Suprapubic skin (tissue), 4 donors: ENCODE measurements around the gene TPD52L1. TPM values are rescaled to one million over a fixed set of nuclear protein-coding genes. Genes with fewer than 3 reads are reported as not detected.
"Not testable (repeated sequence)": the region's sequence is repeated elsewhere in the genome, so short reads cannot be mapped to it uniquely, and the experiment has no call there.

ENCODE experiments used
- DNase-seq, 2 donors: peaks; one replicate each; pipeline ENCODE4 v3.0.0-alpha.2; 2019; ENCODE audit warnings: low spot score in 2 of 2
- H3K27ac ChIP-seq: fragments of 200-600 bp; sonication (generic); one replicate; pipeline ENCODE4 v1.5.1; 2019
- H3K27me3 ChIP-seq: fragments of 200-600 bp; sonication (generic); one replicate; pipeline ENCODE4 v1.5.1; 2019
- H3K36me3 ChIP-seq: fragments of 200-600 bp; sonication (generic); one replicate; pipeline ENCODE4 v1.5.1; 2019
- H3K4me1 ChIP-seq: fragments of 200-600 bp; sonication (generic); one replicate; pipeline ENCODE4 v1.5.1; 2019
- H3K4me3 ChIP-seq: fragments of 200-600 bp; sonication (generic); one replicate; pipeline ENCODE4 v1.5.1; 2019; ENCODE audit warnings: mild to moderate bottlenecking
- H3K9me3 ChIP-seq: fragments of 200-600 bp; sonication (generic); one replicate; pipeline ENCODE4 v1.5.1; 2019
- EP300 ChIP-seq: sonication (generic); formaldehyde crosslinking; IDR thresholded peaks from one replicate; pipeline ENCODE4 v1.6.1; 2017; ENCODE audit warnings: antibody characterized with exemption
- POLR2A ChIP-seq, 2 donors: fragments of 450-650 bp; IDR thresholded peaks; one replicate each; pipeline ENCODE4 v1.6.1; 2017; ENCODE audit warnings: antibody characterized with exemption in 2 of 2, mild to moderate bottlenecking in 2 of 2, moderate library complexity in 2 of 2
- POLR2AphosphoS5 ChIP-seq, 3 donors: sonication (generic); formaldehyde crosslinking; IDR thresholded peaks; one replicate each; pipeline ENCODE4 v1.6.1; 2017; ENCODE audit warnings: antibody characterized with exemption in 3 of 3
- WGBS: methylation state at CpG from one replicate; pipeline ENCODE4 v1.1.5; 2018; 5-methylcytosine and 5-hydroxymethylcytosine counted together
- total RNA-seq, 4 donors: library from RNA; depleted of rRNA; stranded (reverse); fragments of >200 nt; gene quantifications; one replicate each; pipeline ENCODE4 v1.1.0, GENCODE V29; 2016
- TF ChIP-seq, protein P1 (sequence below), 2 donors: fragments of 200-600 bp in 1 of 2; fragments of 450-650 bp in 1 of 2; sonication (generic) in 1 of 2; IDR thresholded peaks; one replicate each; pipeline ENCODE4 v1.5.1; 2016 to 2019; ENCODE audit warnings: antibody characterized with exemption in 2 of 2, mild to moderate bottlenecking in 1 of 2, moderate library complexity in 1 of 2

The TPD52L1 gene
- total RNA-seq, 4 donors from 2014 or later = 146 to 202 (median 190) TPM

DNA sequence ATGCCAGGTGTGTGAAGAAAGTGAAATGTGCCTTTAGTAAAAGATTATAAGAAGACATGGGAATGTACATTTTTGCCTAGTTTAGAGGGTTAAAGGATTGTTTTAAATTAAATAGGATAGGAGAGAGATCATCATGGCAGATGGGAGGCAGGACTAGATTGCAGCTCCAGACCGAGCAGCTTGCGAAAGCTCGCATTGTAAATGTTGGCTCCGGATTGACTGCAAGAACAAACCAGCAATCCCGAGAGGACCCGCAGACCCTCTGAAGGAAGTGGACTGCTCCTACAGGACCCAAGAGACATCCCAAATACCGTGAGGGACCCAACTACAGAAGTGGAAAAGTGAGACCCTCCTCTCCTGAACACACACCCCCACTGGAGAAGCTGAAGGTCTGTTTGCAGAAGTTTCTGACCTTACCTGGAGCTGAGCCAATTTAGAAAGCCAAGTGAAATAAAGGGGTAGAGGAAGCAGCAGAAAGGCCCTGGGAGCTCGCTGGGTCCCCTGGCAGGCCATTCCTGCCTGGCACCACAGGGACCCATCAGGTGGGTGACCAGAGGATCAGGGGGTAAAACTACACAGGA lies 30.0 kb upstream of the TPD52L1 start:
- TF ChIP-seq EP300 (no peak), POLR2A (IDR thresholded peaks at IDR 0.05) (no peak), POLR2AphosphoS5 (IDR thresholded peaks at IDR 0.05) (no peak)
- TF ChIP-seq, protein P1, sequence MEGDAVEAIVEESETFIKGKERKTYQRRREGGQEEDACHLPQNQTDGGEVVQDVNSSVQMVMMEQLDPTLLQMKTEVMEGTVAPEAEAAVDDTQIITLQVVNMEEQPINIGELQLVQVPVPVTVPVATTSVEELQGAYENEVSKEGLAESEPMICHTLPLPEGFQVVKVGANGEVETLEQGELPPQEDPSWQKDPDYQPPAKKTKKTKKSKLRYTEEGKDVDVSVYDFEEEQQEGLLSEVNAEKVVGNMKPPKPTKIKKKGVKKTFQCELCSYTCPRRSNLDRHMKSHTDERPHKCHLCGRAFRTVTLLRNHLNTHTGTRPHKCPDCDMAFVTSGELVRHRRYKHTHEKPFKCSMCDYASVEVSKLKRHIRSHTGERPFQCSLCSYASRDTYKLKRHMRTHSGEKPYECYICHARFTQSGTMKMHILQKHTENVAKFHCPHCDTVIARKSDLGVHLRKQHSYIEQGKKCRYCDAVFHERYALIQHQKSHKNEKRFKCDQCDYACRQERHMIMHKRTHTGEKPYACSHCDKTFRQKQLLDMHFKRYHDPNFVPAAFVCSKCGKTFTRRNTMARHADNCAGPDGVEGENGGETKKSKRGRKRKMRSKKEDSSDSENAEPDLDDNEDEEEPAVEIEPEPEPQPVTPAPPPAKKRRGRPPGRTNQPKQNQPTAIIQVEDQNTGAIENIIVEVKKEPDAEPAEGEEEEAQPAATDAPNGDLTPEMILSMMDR (IDR thresholded peaks at IDR 0.05) = no peak
- Histone ChIP-seq H3K4me1 (no peaks in the 10 kb centered on the region), H3K27me3 (no peaks in the 10 kb centered on the region), H3K4me3 (no peak overlapping the region), H3K27ac (peak overlapping the region; percentile 33), H3K36me3 (no peaks in the 10 kb centered on the region), H3K9me3 (no peaks in the 10 kb centered on the region)
- 75% methylated on average over 8 of the region's 8 CpGs for WGBS
- DNase-seq = no peak

GRCh38 chr6:125124049-125124669 lies 29.4 kb upstream of the TPD52L1 start:
- DNase-seq = no peak
- no peaks in the 10 kb centered on the region for H3K27me3 ChIP-seq
- 84% methylated on average over 4 of the region's 6 CpGs for WGBS
- no peaks in the 10 kb centered on the region for H3K4me1 ChIP-seq
- no peak overlapping the region for H3K4me3 ChIP-seq
- TF ChIP-seq EP300 (no peak), POLR2A (IDR thresholded peaks at IDR 0.05) (no peak), POLR2AphosphoS5 (IDR thresholded peaks at IDR 0.05) (no peak)
- TF ChIP-seq, protein P1 (IDR thresholded peaks at IDR 0.05) = no peak
- no peaks in the 10 kb centered on the region for H3K9me3 ChIP-seq
- no peaks in the 10 kb centered on the region for H3K36me3 ChIP-seq
- peak overlapping the region; percentile 33 for H3K27ac ChIP-seq

DNA sequence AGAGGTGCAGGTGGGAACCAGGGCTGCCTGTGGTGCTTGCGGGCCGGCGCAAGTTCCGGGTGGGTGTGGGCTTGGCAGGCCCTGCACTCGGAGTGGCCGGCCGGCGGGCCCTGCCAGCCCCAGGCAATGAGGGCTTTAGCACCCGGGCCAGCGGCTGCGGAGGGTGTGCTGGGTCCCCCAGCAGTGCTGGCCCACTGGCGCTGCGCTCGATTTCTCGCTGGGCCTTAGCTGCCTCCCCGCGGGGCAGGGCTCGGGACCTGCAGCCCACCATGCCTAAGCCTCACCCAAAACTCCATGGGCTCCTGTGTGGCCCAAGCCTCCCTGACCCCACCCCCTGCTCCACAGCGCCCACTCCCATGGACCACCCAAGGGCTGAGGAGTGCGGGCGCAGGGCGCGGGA lies 27.7 kb upstream of the TPD52L1 start:
- not testable (repeated sequence) for H3K4me1 ChIP-seq, H3K4me3 ChIP-seq, H3K27me3 ChIP-seq, H3K9me3 ChIP-seq, H3K36me3 ChIP-seq, H3K27ac ChIP-seq, DNase-seq
- 97% methylated on average over 5 of the region's 23 CpGs for WGBS

GRCh38 chr6:125129354-125129753 lies 24.2 kb upstream of the TPD52L1 start:
- no peak for DNase-seq
- WGBS = 74% methylated on average over 4 of the region's 4 CpGs
- Histone ChIP-seq H3K27me3 (no peaks in the 10 kb centered on the region), H3K4me3 (no peak overlapping the region), H3K4me1 (no peaks in the 10 kb centered on the region), H3K36me3 (no peaks in the 10 kb centered on the region), H3K9me3 (no peaks in the 10 kb centered on the region), H3K27ac (no peak overlapping the region)
- TF ChIP-seq EP300 = no peak
- TF ChIP-seq, protein P1 (IDR thresholded peaks at IDR 0.05) = no peak
- no peak for TF ChIP-seq POLR2AphosphoS5 (IDR thresholded peaks at IDR 0.05)
- TF ChIP-seq POLR2A (IDR thresholded peaks at IDR 0.05) = no peak

GRCh38 chr6:125132058-125132457 lies 21.5 kb upstream of the TPD52L1 start:
- H3K36me3 ChIP-seq = no peaks in the 10 kb centered on the region
- no peak for DNase-seq
- no peak overlapping the region for H3K27ac ChIP-seq
- WGBS = 59% methylated on average over 1 of the region's 1 CpG
- H3K4me3 ChIP-seq = no peak overlapping the region
- H3K27me3 ChIP-seq = no peaks in the 10 kb centered on the region
- TF ChIP-seq POLR2AphosphoS5 (IDR thresholded peaks at IDR 0.05) = no peak
- no peaks in the 10 kb centered on the region for H3K9me3 ChIP-seq
- H3K4me1 ChIP-seq = no peaks in the 10 kb centered on the region

DNA sequence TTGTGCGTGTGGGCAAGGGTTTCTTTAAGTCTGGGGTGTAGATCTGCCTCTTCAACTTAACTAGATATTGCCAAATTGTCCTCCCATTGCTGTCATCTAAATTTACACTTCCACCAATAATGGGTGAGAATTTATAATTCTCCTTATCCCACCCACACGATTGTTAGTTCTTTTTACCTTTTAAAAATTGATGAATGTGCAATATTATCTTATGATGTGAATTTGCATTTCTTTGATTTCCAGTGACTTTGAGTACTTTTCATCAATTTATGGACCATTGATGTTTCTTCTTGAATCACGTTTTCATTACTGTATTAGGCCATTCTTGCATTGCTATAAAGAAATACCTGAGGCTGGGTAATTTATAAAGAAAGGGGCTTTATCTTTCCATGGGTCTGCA lies 17.2 kb upstream of the TPD52L1 start:
- no peak for DNase-seq
- no peak overlapping the region for H3K27ac ChIP-seq
- no peaks in the 10 kb centered on the region for H3K4me1 ChIP-seq
- 81% methylated on average over 3 of the region's 3 CpGs for WGBS
- no peaks in the 10 kb centered on the region for H3K36me3 ChIP-seq
- H3K4me3 ChIP-seq = no peak overlapping the region
- no peaks in the 10 kb centered on the region for H3K27me3 ChIP-seq
- no peaks in the 10 kb centered on the region for H3K9me3 ChIP-seq
- TF ChIP-seq POLR2A (IDR thresholded peaks at IDR 0.05) (no peak), POLR2AphosphoS5 (IDR thresholded peaks at IDR 0.05) (no peak), EP300 (no peak)
- TF ChIP-seq, protein P1 (IDR thresholded peaks at IDR 0.05) = no peak
